HG02970 (cell line): Measurements from ENCODE around the gene ACBD7.

ENCODE experiments used
- ATAC-seq: cut with Tn5 transposase; IDR thresholded peaks from one replicate; pipeline ENCODE4 v1.9.1; 2021; ENCODE audit warnings: mild to moderate bottlenecking, moderate library complexity, moderate number of reproducible peaks; ENCODE audit not compliant: unreplicated experiment, low FRiP score

Gene ACBD7

DNA sequence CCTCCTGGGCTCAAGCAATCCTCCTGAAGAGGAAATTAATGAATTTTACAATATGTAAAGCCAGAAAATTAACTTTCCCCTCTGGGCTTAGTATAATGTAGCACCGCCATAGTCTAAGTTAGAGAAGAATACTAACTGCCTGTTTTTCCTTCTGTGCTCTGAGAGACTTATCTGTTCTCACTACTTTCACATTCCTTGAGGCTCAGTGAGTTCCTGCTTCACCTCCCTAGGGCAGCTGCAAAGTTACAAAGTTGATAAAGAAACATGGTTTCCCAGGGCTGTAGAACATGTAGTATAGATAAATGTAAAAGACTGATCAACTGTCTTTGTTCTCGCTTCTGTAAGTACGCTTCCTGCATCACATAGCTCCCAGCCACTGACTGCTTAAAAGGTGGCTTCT, 60.8 kb downstream of the ACBD7 start:
- no peak for ATAC-seq
